Ovary (tissue), 3 donors: Measurements from ENCODE around the gene GRB14.

Experiments used
- CTCF ChIP-seq, 3 donors: fragments of 450-650 bp in 2 of 3; fragments of 200-600 bp in 1 of 3; IDR thresholded peaks; one replicate each; pipeline versions ENCODE4 v1.5.1 to v1.8.0; 2016 to 2022; ENCODE audit warnings: antibody characterized with exemption in 3 of 3, mild to moderate bottlenecking in 1 of 3
- EP300 ChIP-seq: sonication (generic); formaldehyde crosslinking; IDR thresholded peaks from one replicate; pipeline ENCODE4 v1.6.1; 2017; ENCODE audit warnings: antibody characterized with exemption
- POLR2A ChIP-seq: fragments of 450-650 bp; IDR thresholded peaks from one replicate; pipeline ENCODE4 v1.6.1; 2017; ENCODE audit warnings: antibody characterized with exemption, mild to moderate bottlenecking, moderate library complexity
- donor health status: DM: no; HTN: no; CAD: no.

- no peak for TF ChIP-seq CTCF (IDR thresholded peaks at IDR 0.05)
- TF ChIP-seq POLR2A, result no peak
- no peak for TF ChIP-seq EP300
Measured at GRCh38 chr2:164496421-164496820, 124.9 kb downstream of the GRB14 start.
